ENCODE results near the gene KIR3DL1.
"Not testable (repeated sequence)": the region's sequence is repeated elsewhere in the genome, so short reads cannot be mapped to it uniquely, and the experiment has no call there.

The KIR3DL1 gene

DNA sequence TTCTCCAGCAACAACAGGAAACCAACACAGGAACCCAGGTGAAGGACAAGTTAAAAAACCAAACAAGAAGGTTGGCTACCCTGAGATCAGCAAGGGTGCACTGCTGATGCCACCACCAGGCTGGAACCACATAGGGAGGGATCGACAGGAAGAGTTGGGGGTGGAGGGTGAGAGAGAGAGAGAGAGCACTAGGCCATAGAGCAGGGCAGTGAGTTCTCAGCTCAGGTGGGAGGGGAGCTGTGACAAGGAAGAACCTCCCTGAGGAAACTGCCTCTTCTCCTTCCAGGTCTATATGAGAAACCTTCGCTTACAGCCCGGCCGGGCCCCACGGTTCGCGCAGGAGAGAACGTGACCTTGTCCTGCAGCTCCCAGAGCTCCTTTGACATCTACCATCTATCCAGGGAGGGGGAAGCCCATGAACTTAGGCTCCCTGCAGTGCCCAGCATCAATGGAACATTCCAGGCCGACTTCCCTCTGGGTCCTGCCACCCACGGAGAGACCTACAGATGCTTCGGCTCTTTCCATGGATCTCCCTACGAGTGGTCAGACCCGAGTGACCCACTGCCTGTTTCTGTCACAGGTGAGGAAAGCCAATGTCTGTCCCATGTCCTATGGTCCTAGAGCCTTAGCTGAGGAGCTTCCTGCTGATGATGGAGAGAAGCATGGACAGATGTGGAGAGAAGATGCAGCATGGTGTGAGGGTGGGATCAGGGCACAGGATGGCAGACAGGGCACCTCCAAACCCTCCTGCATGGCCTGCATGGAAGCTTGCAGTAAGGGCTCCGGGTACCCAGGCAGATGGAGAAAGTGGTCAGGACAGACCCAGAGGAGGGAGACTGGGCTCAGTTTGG, 10.4 kb upstream of the KIR3DL1 start:
- ChIA-PET CTCF (no interaction called here), POLR2A (no interaction called here)
- TF ChIP-seq ZNF384 (IDR thresholded peaks at IDR 0.05) = no peak
- TF ChIP-seq NFRKB (IDR thresholded peaks at IDR 0.05) = no peak
- TF ChIP-seq LEF1 (IDR thresholded peaks at IDR 0.05; ENCODE audit: borderline replicate concordance) = no peak
- TF ChIP-seq FOXM1 (IDR thresholded peaks at IDR 0.05; ENCODE audit: borderline replicate concordance) = no peak
- no peak for TF ChIP-seq ELF4 (IDR thresholded peaks at IDR 0.05)
- no peak for TF ChIP-seq L3MBTL2 (conservative IDR thresholded peaks at IDR 0.05)
- TF ChIP-seq BHLHE40 (IDR thresholded peaks at IDR 0.05; ENCODE audit: borderline replicate concordance) = no peak
- TF ChIP-seq ARNT (IDR thresholded peaks at IDR 0.05) = no peak
- TF ChIP-seq HDGF (IDR thresholded peaks at IDR 0.05; ENCODE audit: borderline replicate concordance) = no peak
- TF ChIP-seq CTBP1 (IDR thresholded peaks at IDR 0.05; ENCODE audit: borderline replicate concordance) = no peak
- TF ChIP-seq SUZ12 (IDR thresholded peaks at IDR 0.05) = no peak
- no peak for TF ChIP-seq FOXK2 (IDR thresholded peaks at IDR 0.05)
- DNase-seq (ENCODE audit: extremely low spot score) = no peak

DNA sequence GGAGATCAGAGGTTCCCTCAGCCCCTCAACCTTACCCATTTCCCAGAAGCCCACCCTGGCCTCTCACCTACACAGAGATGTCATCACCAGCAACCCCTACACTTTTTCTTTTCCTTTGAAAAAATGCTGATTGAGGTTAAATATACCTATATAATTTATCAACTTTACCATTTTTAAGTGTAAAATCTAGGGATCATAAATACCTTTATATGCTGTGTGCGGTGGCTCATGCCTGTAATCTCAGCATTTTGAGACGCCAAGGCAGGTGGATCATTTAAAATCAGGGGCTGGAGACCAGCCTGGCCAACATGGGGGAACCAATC, 9.8 kb upstream of the KIR3DL1 start:
- TF ChIP-seq BHLHE40 (IDR thresholded peaks at IDR 0.05; ENCODE audit: borderline replicate concordance) = no peak
- no peak for TF ChIP-seq L3MBTL2 (conservative IDR thresholded peaks at IDR 0.05)
- TF ChIP-seq FOXM1 (IDR thresholded peaks at IDR 0.05; ENCODE audit: borderline replicate concordance) = no peak
- no peak for TF ChIP-seq FOXK2 (IDR thresholded peaks at IDR 0.05)
- TF ChIP-seq FOXA1 (IDR thresholded peaks at IDR 0.05) = no peak
- TF ChIP-seq ARNT (IDR thresholded peaks at IDR 0.05) = no peak
- no peak for TF ChIP-seq LEF1 (IDR thresholded peaks at IDR 0.05; ENCODE audit: borderline replicate concordance)
- TF ChIP-seq NFRKB (IDR thresholded peaks at IDR 0.05) = no peak
- TF ChIP-seq, protein P1, sequence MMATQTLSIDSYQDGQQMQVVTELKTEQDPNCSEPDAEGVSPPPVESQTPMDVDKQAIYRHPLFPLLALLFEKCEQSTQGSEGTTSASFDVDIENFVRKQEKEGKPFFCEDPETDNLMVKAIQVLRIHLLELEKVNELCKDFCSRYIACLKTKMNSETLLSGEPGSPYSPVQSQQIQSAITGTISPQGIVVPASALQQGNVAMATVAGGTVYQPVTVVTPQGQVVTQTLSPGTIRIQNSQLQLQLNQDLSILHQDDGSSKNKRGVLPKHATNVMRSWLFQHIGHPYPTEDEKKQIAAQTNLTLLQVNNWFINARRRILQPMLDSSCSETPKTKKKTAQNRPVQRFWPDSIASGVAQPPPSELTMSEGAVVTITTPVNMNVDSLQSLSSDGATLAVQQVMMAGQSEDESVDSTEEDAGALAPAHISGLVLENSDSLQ (IDR thresholded peaks at IDR 0.05) = no peak
- TF ChIP-seq TARDBP (IDR thresholded peaks at IDR 0.05) = no peak
- TF ChIP-seq ELF4 (IDR thresholded peaks at IDR 0.05) = no peak
- no peak for TF ChIP-seq ZNF384 (IDR thresholded peaks at IDR 0.05)
- TF ChIP-seq HDGF (IDR thresholded peaks at IDR 0.05; ENCODE audit: borderline replicate concordance) = no peak
- no peak for TF ChIP-seq CTBP1 (IDR thresholded peaks at IDR 0.05; ENCODE audit: borderline replicate concordance)
- TF ChIP-seq SP1 (IDR thresholded peaks at IDR 0.05) = no peak
- ChIA-PET POLR2A (no interaction called here), CTCF (no interaction called here)

GRCh38 chr19:54814571-54814970, 1.7 kb upstream of the KIR3DL1 start:
- POLR2A ChIA-PET; CTCF ChIA-PET; DNase-seq (ENCODE audit: extremely low spot score): not testable (repeated sequence)

More for the DNA sequence above, 9.8 kb upstream of the KIR3DL1 start:
- no peak for DNase-seq (ENCODE audit: extremely low spot score)

DNA sequence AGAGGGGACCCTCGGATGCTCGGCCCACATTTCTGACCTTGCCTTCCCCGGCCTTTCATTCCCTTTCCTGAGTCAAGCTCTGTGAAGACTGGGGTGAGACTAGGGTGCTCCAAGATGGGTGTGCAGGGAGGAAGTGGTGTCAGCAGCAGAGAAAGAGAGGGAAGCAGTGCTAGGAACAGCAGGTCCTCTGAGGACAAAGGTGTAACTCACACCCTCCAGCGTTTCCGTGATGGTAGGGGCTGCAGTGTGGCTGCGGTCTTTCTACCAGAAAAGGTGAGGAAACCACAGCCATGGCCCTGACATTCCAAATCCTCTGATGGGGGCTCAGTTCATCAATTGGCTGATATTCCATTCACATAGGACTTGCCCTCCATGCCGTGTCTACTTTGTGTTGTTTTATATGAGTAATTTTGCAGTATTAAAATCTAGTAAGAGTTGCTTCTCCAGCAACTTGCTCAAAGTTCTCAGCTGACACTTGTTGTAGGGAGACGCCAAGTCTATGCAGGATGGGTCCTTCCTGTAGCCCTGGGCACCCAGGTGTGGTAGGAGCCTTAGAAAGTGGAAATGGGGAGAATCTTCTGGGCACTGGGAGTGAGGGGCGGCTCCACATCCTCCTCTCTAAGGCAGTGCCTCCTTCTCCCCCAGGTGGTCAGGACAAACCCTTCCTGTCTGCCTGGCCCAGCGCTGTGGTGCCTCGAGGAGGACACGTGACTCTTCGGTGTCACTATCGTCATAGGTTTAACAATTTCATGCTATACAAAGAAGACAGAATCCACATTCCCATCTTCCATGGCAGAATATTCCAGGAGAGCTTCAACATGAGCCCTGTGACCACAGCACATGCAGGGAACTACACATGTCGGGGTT, 1.6 kb downstream of the KIR3DL1 start:
- CTCF ChIA-PET = no interaction called here
- no peak for TF ChIP-seq ZNF384 (IDR thresholded peaks at IDR 0.05)
- TF ChIP-seq ARNT (IDR thresholded peaks at IDR 0.05) = no peak
- TF ChIP-seq FOXM1 (IDR thresholded peaks at IDR 0.05; ENCODE audit: borderline replicate concordance) = no peak
- TF ChIP-seq SUZ12 (IDR thresholded peaks at IDR 0.05) = no peak
- DNase-seq (ENCODE audit: extremely low spot score) = no peak
- POLR2A ChIA-PET = no interaction called here

- DNase-seq (ENCODE audit: extremely low spot score); POLR2A ChIA-PET; CTCF ChIA-PET: not testable (repeated sequence)
These were observed 8.1 kb downstream of the KIR3DL1 start for GRCh38 chr19:54824416-54824815.

GRCh38 chr19:54825326-54825725, 9.1 kb downstream of the KIR3DL1 start:
- DNase-seq (ENCODE audit: extremely low spot score); POLR2A ChIA-PET; CTCF ChIA-PET: not testable (repeated sequence)

DNA sequence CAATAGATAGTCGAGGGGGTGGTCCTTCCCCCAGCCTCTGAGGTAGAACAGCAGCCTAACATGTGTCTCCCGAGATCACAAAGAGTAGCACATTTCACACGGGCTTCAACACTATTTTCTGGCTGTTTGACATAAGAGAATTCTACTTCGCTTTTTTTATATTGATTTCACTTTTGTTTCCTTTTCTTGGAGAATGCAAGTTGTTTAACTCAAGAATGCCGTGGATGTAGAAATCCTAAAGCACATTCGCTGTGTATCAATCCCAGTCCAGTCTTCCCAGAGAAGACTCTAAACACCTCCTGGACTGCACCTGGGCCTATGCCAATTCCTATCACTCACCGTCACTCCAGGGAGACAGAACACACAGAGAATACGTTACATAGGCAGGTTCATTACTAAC, 11.8 kb downstream of the KIR3DL1 start:
- CTCF ChIA-PET; DNase-seq (ENCODE audit: extremely low spot score); POLR2A ChIA-PET: not testable (repeated sequence)

DNA sequence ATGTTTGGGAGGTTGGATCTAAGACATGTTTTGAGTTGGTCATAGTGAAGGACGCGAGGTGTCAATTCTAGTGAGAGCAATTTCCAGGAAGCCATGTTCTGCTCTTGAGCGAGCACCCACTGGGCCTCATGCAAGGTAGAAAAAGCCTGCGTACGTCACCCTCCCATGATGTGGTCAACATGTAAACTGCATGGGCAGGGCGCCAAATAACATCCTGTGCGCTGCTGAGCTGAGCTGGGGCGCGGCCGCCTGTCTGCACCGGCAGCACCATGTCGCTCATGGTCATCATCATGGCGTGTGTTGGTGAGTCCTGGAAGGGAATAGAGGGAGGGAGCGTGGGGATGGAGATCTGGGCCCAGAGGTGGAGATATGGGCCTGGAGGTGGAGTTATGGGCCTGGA, 16.2 kb downstream of the KIR3DL1 start, which contains the start of gene KIR2DS4:
Gene KIR2DS4 (plus strand): TSS at position 181 of the 400 bp plus-strand sequence.
- POLR2A ChIA-PET, CTCF ChIA-PET: not testable (repeated sequence)

GRCh38 chr19:54835126-54835525, 18.9 kb downstream of the KIR3DL1 start:
- POLR2A ChIA-PET; DNase-seq (ENCODE audit: extremely low spot score); CTCF ChIA-PET: not testable (repeated sequence)

More for the DNA sequence above, 16.2 kb downstream of the KIR3DL1 start, which contains the start of gene KIR2DS4:
- DNase-seq (ENCODE audit: extremely low spot score) = not testable (repeated sequence)

GRCh38 chr19:54837522-54837921, 21.3 kb downstream of the KIR3DL1 start:
- POLR2A ChIA-PET; DNase-seq (ENCODE audit: extremely low spot score); CTCF ChIA-PET: not testable (repeated sequence)

GRCh38 chr19:54843171-54843570, 26.9 kb downstream of the KIR3DL1 start:
- CTCF ChIA-PET; DNase-seq (ENCODE audit: extremely low spot score); POLR2A ChIA-PET: not testable (repeated sequence)

GRCh38 chr19:54850061-54850640, 33.9 kb downstream of the KIR3DL1 start, which contains the start of gene KIR3DL2:
KIR3DL2 (plus strand) TSS chr19:54850443; CDS start chr19:54850476, 33 bp downstream.
- CTCF ChIA-PET; DNase-seq (ENCODE audit: extremely low spot score); POLR2A ChIA-PET: not testable (repeated sequence)

Data from HEK293T (cell line).